H7 (cell line): Measurements from ENCODE around the gene TIPIN. TPM values are rescaled to one million over a fixed set of nuclear protein-coding genes. Genes with fewer than 3 reads are reported as not detected.

Source experiments
- total RNA-seq: library from RNA; depleted of rRNA; stranded (reverse); fragments of >200 nt; shearing (Covaris generic); gene quantifications from 2 replicates; pipeline ENCODE4 v1.2.3, GENCODE V29; 2014; rRNA removed

TIPIN gene
- total RNA-seq, 1 experiment from 2014 or later = 17.0 TPM

Other genes with a start within 250 kb of the TIPIN start
- gene MEGF11, start 102.9 kb downstream of the TIPIN start, total RNA-seq = 0.67 and 0.76 TPM in 2 replicates
- gene DIS3L, start 63.1 kb downstream of the TIPIN start, total RNA-seq = 26.9 and 28.4 TPM in 2 replicates
- gene MAP2K1, start 30.2 kb upstream of the TIPIN start, total RNA-seq = 42.6 and 45.8 TPM in 2 replicates
- 23.9 and 29.6 TPM in 2 replicates for gene SNAPC5, start 141.1 kb upstream of the TIPIN start, total RNA-seq
- 5,862 and 6,291 TPM in 2 replicates for gene RPL4, start 148.2 kb upstream of the TIPIN start, total RNA-seq
- gene ZWILCH, start 148.6 kb upstream of the TIPIN start, total RNA-seq = 57.8 and 68.3 TPM in 2 replicates
- gene LCTL, start 209.3 kb upstream of the TIPIN start, total RNA-seq = 1.9 TPM in 2 replicates